ENCODE measurements around the gene TMEM175. TPM values are rescaled to one million over a fixed set of nuclear protein-coding genes. Genes with fewer than 3 reads are reported as not detected.
"Not testable (repeated sequence)": the region's sequence is repeated elsewhere in the genome, so short reads cannot be mapped to it uniquely, and the experiment has no call there.

TMEM175 gene
- total and polyA plus RNA-seq, 9 donors = 10.6 to 28.4 (median 21.2) TPM

DNA sequence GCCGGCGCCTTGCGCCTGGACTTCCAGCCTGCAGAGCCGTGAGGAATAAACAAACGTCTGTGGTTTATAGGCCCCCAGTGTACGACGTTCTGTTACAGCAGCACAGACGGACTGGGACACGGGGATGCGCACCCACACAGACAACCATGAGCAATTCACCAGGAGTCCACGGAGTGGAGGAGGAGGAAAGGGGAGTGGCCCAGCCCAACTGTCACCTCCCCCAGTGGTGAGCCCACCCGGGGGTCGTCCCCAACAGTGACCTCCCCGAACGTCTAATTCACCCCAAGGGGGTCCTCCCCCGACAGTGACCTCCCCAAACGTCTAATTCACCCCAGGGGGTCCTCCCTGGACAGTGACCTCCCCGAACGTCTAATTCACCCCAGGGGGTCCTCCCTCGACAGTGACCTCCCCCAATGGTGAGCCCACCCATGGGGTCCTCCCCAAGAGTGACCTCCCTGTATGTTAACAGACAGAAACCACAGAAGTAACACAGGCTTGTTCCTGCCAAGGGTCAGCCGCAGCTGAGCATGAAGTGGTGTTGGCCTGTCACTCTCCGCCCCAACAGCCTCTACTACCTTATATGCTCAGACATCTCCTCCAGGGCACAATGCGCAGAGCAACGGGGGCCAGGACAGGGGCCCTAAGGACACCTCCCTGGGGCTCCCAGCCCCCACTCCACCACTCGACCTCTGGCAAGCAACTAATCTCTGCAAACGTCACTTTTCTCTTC, 6.3 kb upstream of the TMEM175 start:
- peaks cover 3% of the 10 kb centered on the region for H3K4me1 ChIP-seq (ENCODE audit: insufficient read depth)
- 75 to 76% (median 76%) methylated on average over 26 of the region's 26 CpGs for WGBS, 3 donors
- no peaks in the 10 kb centered on the region for H3K27me3 ChIP-seq
- H3K36me3 ChIP-seq = no peaks in the 10 kb centered on the region
- DNase-seq = peak in 2 of 5 donors; percentile 11 to 24
- intact Hi-C loops (cut with DNase I) = no loop called here
- H3K27ac ChIP-seq = no peak overlapping the region
- H3K4me3 ChIP-seq = no peak overlapping the region
- no peak for TF ChIP-seq POLR2A (IDR thresholded peaks at IDR 0.05)
- TF ChIP-seq EP300 (IDR thresholded peaks at IDR 0.05) = no peak
- TF ChIP-seq, protein P1, sequence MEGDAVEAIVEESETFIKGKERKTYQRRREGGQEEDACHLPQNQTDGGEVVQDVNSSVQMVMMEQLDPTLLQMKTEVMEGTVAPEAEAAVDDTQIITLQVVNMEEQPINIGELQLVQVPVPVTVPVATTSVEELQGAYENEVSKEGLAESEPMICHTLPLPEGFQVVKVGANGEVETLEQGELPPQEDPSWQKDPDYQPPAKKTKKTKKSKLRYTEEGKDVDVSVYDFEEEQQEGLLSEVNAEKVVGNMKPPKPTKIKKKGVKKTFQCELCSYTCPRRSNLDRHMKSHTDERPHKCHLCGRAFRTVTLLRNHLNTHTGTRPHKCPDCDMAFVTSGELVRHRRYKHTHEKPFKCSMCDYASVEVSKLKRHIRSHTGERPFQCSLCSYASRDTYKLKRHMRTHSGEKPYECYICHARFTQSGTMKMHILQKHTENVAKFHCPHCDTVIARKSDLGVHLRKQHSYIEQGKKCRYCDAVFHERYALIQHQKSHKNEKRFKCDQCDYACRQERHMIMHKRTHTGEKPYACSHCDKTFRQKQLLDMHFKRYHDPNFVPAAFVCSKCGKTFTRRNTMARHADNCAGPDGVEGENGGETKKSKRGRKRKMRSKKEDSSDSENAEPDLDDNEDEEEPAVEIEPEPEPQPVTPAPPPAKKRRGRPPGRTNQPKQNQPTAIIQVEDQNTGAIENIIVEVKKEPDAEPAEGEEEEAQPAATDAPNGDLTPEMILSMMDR (IDR thresholded peaks at IDR 0.05) = no peak
- H3K9me3 ChIP-seq = no peaks in the 10 kb centered on the region

DNA sequence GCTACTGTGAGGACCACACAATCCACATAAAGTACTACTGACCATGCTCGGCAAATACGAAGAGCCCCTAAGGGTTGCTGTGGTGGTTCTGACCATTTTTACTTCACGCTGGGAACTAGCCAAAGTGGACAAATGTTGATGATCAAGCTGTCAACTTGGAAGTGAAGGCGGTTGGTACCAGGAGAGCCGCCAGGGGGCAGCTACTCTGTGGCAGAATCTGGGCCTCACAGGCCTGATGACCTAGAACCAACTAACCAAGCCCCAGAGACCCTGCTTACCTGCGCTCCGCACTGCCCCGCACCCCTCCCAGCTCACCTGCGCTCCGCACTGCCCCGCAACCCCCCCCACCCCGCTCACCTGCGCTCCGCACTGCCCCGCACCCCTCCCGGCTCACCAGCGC, 5.7 kb upstream of the TMEM175 start:
- Histone ChIP-seq H3K27ac (no peak overlapping the region), H3K4me3 (no peak overlapping the region), H3K36me3 (no peaks in the 10 kb centered on the region), H3K9me3 (no peaks in the 10 kb centered on the region), H3K4me1 (ENCODE audit: insufficient read depth) (peaks cover 7% of the 10 kb centered on the region), H3K27me3 (no peaks in the 10 kb centered on the region)
- peak in 1 of 5 donors; percentile 31 for DNase-seq
- intact Hi-C loops (cut with DNase I) = no loop called here
- 80 to 87% (median 81%) methylated on average over 14 to 17 of the region's 17 CpGs for WGBS, 3 donors
- TF ChIP-seq POLR2A (IDR thresholded peaks at IDR 0.05) = no peak
- TF ChIP-seq, protein P1 (IDR thresholded peaks at IDR 0.05) = no peak
- no peak for TF ChIP-seq EP300 (IDR thresholded peaks at IDR 0.05)

DNA sequence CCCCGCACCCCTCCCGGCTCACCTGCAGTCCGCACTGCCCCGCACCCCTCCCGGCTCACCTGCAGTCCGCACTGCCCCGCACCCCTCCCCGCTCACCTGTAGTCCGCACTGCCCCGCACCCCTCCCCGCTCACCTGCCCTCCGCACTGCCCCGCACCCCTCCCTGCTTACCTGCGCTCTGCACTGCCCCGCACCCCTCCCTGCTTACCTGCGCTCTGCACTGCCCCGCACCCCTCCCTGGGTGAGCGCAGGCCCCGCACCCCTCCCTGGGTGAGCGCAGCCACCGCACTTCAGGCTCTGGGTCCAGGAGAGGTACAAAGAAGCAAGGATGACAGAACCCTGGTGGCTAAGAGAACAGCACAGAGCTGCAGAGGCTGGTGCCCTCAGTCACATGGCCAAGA, 4.7 kb upstream of the TMEM175 start:
- H3K36me3 ChIP-seq; H3K9me3 ChIP-seq; H3K4me3 ChIP-seq; H3K27ac ChIP-seq; intact Hi-C loops (cut with DNase I); H3K4me1 ChIP-seq (ENCODE audit: insufficient read depth); H3K27me3 ChIP-seq: not testable (repeated sequence)
- WGBS, 3 donors = 88 to 100% (median 94%) methylated on average over 7 to 21 of the region's 21 CpGs
- DNase-seq = peak in 2 of 5 donors; percentile 4 to 14

DNA sequence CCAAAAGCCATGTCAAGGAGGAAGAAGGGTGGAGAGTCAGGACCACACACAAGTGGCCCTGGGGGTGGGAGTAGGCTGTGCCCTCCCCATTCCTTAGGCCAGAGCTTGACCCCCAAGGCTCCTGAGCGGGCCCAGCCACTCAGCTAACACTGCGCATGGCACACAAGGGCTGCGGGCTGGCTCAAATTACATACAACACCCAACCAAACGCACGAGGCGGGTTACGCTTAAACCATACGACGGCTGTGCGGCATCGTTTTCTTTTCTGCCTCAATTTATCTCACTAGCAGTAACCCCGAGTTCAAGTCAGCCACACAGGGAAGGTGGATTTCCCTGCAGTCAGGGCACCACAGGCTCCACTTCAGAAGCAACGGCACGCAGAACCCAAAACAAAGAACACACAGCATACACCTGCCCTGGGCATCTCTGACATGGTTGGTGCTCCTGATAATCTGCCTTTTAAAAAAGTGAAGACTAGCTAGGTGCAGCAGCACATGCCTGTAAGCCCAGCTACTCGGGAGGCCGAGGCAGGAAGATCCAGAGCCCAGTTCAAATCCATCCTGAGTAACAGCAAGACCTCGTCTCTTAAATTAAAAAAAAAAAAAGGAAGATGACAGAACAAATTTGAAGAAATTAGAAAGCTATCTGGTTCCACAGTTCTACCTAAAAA, 3.0 kb upstream of the TMEM175 start:
- H3K4me1 ChIP-seq (ENCODE audit: insufficient read depth) = peaks cover 10% of the 10 kb centered on the region
- 85 to 87% (median 86%) methylated on average over 17 of the region's 17 CpGs for WGBS, 3 donors
- no peaks in the 10 kb centered on the region for H3K27me3 ChIP-seq
- TF ChIP-seq, protein P1 (IDR thresholded peaks at IDR 0.05) = no peak
- TF ChIP-seq EP300 (IDR thresholded peaks at IDR 0.05) (no peak), POLR2A (IDR thresholded peaks at IDR 0.05) (no peak)
- H3K27ac ChIP-seq = no peak overlapping the region
- H3K4me3 ChIP-seq = no peak overlapping the region
- intact Hi-C loops (cut with DNase I) = no loop called here
- DNase-seq = peak in 2 of 5 donors; percentile 10 to 30
- no peaks in the 10 kb centered on the region for H3K36me3 ChIP-seq
- H3K9me3 ChIP-seq = no peaks in the 10 kb centered on the region

DNA sequence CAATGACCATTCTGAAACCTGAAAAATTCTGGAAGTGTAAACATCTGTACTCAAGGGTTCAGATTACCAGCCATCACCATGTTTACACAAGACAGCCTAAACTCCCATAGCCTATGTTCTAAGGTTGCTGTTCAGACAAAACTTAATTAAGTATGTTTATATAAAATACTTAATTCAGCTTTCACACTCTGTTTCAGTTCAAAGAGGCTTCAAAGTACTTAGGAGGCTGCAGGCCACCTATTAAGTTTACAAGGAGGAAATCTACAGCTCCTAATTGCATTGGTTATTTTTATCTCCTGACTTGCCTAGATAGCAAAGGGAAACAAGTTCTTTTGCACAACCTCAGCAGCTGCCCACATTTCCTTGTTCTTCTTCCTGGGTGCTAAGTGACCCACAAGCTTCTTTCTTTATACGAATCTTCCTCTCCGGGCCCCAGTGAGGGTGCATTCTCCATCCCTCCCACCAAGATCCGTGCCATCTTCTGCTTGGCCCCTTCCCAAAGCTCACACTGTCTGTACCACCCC, 2.2 kb upstream of the TMEM175 start:
- DNase-seq = peak in 1 of 5 donors; percentile 12
- Histone ChIP-seq H3K36me3 (no peaks in the 10 kb centered on the region), H3K27ac (no peak overlapping the region), H3K9me3 (no peaks in the 10 kb centered on the region), H3K4me1 (ENCODE audit: insufficient read depth) (peaks cover 10% of the 10 kb centered on the region), H3K27me3 (no peaks in the 10 kb centered on the region), H3K4me3 (no peak overlapping the region)
- TF ChIP-seq EP300 (IDR thresholded peaks at IDR 0.05) (no peak), POLR2A (IDR thresholded peaks at IDR 0.05) (no peak)
- TF ChIP-seq, protein P1 (IDR thresholded peaks at IDR 0.05) = no peak
- 35 to 47% (median 38%) methylated on average over 3 of the region's 3 CpGs for WGBS, 3 donors
- intact Hi-C loops (cut with DNase I) = no loop called here
